K562 (cell line): Measurements from ENCODE around the gene MGST3. TPM values are rescaled to one million over a fixed set of nuclear protein-coding genes. Genes with fewer than 3 reads are reported as not detected.

ENCODE experiments used
- BRF1 ChIP-seq: IDR thresholded peaks from 3 replicates; pipeline ENCODE4 v1.6.1; 2011; ENCODE audit warnings: borderline replicate concordance, mild to moderate bottlenecking; ENCODE audit not compliant: insufficient read length; ENCODE audit errors: extremely low read depth
- CTBP1 ChIP-seq: fragments of 450-650 bp; IDR thresholded peaks from 2 replicates; pipeline ENCODE4 v1.6.1; 2016; ENCODE audit warnings: borderline replicate concordance
- HNRNPH1 ChIP-seq: fragments of 200-400 bp; formaldehyde crosslinking; optimal IDR thresholded peaks from 2 replicates; pipeline ENCODE3; 2017; ENCODE audit warnings: low read depth, mild to moderate bottlenecking, low read length, moderate library complexity
- KAT2B ChIP-seq: IDR thresholded peaks from one replicate; pipeline ENCODE4 v1.6.1; 2012; ENCODE audit warnings: low read depth, mild to moderate bottlenecking, control low read depth, inconsistent platforms, low read length, moderate library complexity
- KLF10 ChIP-seq: fragments of 250-450 bp; sonication (Bioruptor Pico); IDR thresholded peaks from 2 replicates; pipeline ENCODE4 v1.6.1; 2021; ENCODE audit warnings: matching md5 sums
- MEIS2 ChIP-seq: fragments of 450-650 bp; IDR thresholded peaks from 2 replicates; pipeline ENCODE4 v1.6.1; 2014; ENCODE audit warnings: mild to moderate bottlenecking; ENCODE audit not compliant: partially characterized antibody
- MLLT1 ChIP-seq, 2 experiments: fragments of 450-650 bp; IDR thresholded peaks; 2 replicates each; pipeline ENCODE4 v1.6.1; 2016
- NCOA1 ChIP-seq: fragments of 450-650 bp; IDR thresholded peaks from 2 replicates; pipeline ENCODE4 v1.6.1; 2016; ENCODE audit warnings: low read depth
- NFIC ChIP-seq: fragments of 450-650 bp; IDR thresholded peaks from 2 replicates; pipeline ENCODE4 v1.6.1; 2017; ENCODE audit warnings: mild to moderate bottlenecking, inconsistent platforms
- NRF1 ChIP-seq, 2 experiments: fragments of 450-650 bp; IDR thresholded peaks in 1 of 2; conservative IDR thresholded peaks in 1 of 2; 2 replicates each; pipeline ENCODE4 v1.6.1; 2014; ENCODE audit warnings: mild to moderate bottlenecking in 2 of 2
- SPI1 ChIP-seq: IDR thresholded peaks from 2 replicates; pipeline ENCODE4 v1.6.1; 2011; ENCODE audit warnings: low read depth, low read length, control low read depth, borderline replicate concordance
- SRF ChIP-seq, 2 experiments: fragments of 250-450, 450-650 bp in 1 of 2; sonication (Bioruptor Pico) in 1 of 2; sonication (generic) in 1 of 2; formaldehyde crosslinking; IDR thresholded peaks; 2 replicates each; pipeline versions ENCODE4 v1.5.0 to v1.5.1; 2020 to 2022; ENCODE audit warnings: mild to moderate bottlenecking in 1 of 2, missing genetic modification reagents in 1 of 2
- TFAM ChIP-seq: fragments of 250-450 bp; sonication (Bioruptor Pico); conservative IDR thresholded peaks from 2 replicates; pipeline ENCODE4 v1.5.0; 2021; ENCODE audit warnings: mild to moderate bottlenecking, moderate library complexity
- UBTF ChIP-seq, 2 experiments: IDR thresholded peaks; 2 replicates each; pipeline ENCODE4 v1.6.1; 2012; ENCODE audit warnings: improper control_type of control experiment in 2 of 2, low read depth in 2 of 2, low read length in 2 of 2, borderline replicate concordance in 1 of 2
- polyA plus RNA-seq, 8 experiments: library from polyadenylated mRNA; depleted of rRNA in 4 of 8; stranded (reverse) in 5 of 8; unstranded in 3 of 8; fragments of >200 nt; fragmentation: Nextera tagmentation in 2 of 8; fragmentation: Illumina TruSeq in 1 of 8; extraction: Ambion mirVana in 2 of 8; extraction: Trizol in 1 of 8; gene quantifications; 2 replicates each; pipeline versions ENCODE4 v1.2.1 to v1.2.3, GENCODE V29; 2011 to 2014; ENCODE audit warnings: inconsistent platforms in 1 of 8, missing spikeins in 1 of 8
- total RNA-seq, 7 experiments: library from RNA; depleted of rRNA in 6 of 7; stranded (reverse); fragments of >200 nt in 6 of 7; fragmentation: Illumina TruSeq in 2 of 7; extraction: Trizol in 2 of 7; gene quantifications; 2 replicates each; pipeline versions ENCODE4 v1.2.1 to v1.2.3, GENCODE V29; 2011 to 2021; ENCODE audit warnings: low replicate concordance in 1 of 7
- TF ChIP-seq, protein P1 (sequence below): fragments of 450-650 bp; IDR thresholded peaks from 2 replicates; pipeline ENCODE4 v1.6.1; 2018; ENCODE audit not compliant: partially characterized antibody
- TF ChIP-seq, protein P2 (sequence below): fragments of 450-650 bp; IDR thresholded peaks from 2 replicates; pipeline ENCODE4 v1.6.1; 2016; ENCODE audit warnings: low read depth, mild to moderate bottlenecking, moderate library complexity
- TF ChIP-seq, protein P3 (sequence below): fragments of 450-650 bp; conservative IDR thresholded peaks from 2 replicates; pipeline ENCODE4 v1.6.1; 2016; ENCODE audit warnings: missing genetic modification characterization, low read depth, mild to moderate bottlenecking, missing compliant biosample characterization, moderate library complexity

MGST3 gene
- total and polyA plus RNA-seq, 9 of the 15 experiments (the other 6 are each of a cell fraction or from before 2014, with no cell fraction given) = 70.7 to 287 (median 105) TPM

DNA sequence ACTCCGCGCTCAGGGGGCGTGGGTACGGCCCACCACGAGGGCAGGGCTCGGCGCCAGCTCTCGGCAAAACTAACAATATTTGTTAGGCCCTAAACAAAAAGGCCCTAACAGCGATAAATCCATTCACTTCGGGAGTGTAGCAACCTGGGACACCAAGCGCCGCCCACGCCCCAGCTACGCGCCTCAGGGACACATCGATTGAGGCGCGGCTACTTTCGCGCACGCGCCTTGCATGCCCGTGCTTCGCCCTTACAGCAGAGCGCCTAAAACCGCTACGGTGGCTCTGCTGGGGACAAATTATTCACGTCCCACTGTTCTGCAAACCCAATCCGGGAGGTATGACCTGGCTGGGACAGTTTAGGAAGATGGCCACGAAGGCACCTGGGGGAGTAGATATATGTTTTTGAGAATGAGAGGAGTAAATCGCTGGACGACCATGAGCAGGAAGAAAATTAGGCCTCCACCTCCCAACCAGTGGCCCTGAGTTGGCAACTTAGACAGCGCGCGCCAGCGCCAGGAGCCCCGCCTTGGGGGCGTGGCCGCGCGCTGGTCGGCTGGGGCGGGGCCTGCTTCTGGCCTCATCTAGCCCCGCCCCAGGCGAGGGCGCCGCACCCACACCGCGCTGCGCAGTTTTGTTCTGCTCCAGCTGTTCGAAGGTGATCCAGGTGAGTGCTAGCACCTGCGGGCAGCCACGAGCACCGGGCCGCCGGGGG, at the start of gene MGST3 (continued):
- TF ChIP-seq, protein P1, sequence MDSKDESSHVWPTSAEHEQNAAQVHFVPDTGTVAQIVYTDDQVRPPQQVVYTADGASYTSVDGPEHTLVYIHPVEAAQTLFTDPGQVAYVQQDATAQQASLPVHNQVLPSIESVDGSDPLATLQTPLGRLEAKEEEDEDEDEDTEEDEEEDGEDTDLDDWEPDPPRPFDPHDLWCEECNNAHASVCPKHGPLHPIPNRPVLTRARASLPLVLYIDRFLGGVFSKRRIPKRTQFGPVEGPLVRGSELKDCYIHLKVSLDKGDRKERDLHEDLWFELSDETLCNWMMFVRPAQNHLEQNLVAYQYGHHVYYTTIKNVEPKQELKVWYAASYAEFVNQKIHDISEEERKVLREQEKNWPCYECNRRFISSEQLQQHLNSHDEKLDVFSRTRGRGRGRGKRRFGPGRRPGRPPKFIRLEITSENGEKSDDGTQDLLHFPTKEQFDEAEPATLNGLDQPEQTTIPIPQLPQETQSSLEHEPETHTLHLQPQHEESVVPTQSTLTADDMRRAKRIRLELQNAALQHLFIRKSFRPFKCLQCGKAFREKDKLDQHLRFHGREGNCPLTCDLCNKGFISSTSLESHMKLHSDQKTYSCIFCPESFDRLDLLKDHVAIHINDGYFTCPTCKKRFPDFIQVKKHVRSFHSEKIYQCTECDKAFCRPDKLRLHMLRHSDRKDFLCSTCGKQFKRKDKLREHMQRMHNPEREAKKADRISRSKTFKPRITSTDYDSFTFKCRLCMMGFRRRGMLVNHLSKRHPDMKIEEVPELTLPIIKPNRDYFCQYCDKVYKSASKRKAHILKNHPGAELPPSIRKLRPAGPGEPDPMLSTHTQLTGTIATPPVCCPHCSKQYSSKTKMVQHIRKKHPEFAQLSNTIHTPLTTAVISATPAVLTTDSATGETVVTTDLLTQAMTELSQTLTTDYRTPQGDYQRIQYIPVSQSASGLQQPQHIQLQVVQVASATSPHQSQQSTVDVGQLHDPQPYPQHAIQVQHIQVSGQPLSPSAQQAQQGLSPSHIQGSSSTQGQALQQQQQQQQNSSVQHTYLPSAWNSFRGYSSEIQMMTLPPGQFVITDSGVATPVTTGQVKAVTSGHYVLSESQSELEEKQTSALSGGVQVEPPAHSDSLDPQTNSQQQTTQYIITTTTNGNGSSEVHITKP = peak; percentile 83
- TF ChIP-seq SPI1 = no peak
- TF ChIP-seq NRF1 (conservative IDR thresholded peaks at IDR 0.05 in 1 of 2, IDR thresholded peaks at IDR 0.05 in 1 of 2) = peak; percentile 95 to 96
- TF ChIP-seq CTBP1 = peak; percentile 84
- peak; percentile 66 for TF ChIP-seq NFIC
- TF ChIP-seq NCOA1 = no peak; the same call in 1 of the 2 replicates
- TF ChIP-seq KLF10 (CRISPR knock-in tag) = no peak
- no peak for TF ChIP-seq KAT2B
- TF ChIP-seq, protein P2, sequence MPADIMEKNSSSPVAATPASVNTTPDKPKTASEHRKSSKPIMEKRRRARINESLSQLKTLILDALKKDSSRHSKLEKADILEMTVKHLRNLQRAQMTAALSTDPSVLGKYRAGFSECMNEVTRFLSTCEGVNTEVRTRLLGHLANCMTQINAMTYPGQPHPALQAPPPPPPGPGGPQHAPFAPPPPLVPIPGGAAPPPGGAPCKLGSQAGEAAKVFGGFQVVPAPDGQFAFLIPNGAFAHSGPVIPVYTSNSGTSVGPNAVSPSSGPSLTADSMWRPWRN = 0 out of 2 replicates have a peak, but pooled peaks have one; percentile 30
- TF ChIP-seq, protein P3, sequence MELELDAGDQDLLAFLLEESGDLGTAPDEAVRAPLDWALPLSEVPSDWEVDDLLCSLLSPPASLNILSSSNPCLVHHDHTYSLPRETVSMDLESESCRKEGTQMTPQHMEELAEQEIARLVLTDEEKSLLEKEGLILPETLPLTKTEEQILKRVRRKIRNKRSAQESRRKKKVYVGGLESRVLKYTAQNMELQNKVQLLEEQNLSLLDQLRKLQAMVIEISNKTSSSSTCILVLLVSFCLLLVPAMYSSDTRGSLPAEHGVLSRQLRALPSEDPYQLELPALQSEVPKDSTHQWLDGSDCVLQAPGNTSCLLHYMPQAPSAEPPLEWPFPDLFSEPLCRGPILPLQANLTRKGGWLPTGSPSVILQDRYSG (tag) = 0 out of 2 replicates have a peak, but pooled peaks have one; percentile 30
- TF ChIP-seq MEIS2 = peak; percentile 67
- TF ChIP-seq TFAM = no peak
- peak in 1 of 2 experiments; percentile 41; a peak in 1 of 4 replicates for TF ChIP-seq MLLT1 (IDR thresholded peaks at IDR 0.05)
- 0 out of 4 replicates have a peak, but pooled peaks of 1 of the 2 experiments have one; percentile 57 for TF ChIP-seq UBTF (IDR thresholded peaks at IDR 0.05; ENCODE audit: borderline replicate concordance in 1 of 2, low read depth in 2 of 2, low read length in 2 of 2)
- TF ChIP-seq HNRNPH1 = no peak
- no peak for TF ChIP-seq BRF1
- TF ChIP-seq SRF (CRISPR knock-in tag; IDR thresholded peaks at IDR 0.05) = no peak
